Left lobe of liver (tissue), 2 donors: ENCODE measurements around the gene PEX26. TPM values are rescaled to one million over a fixed set of nuclear protein-coding genes. Genes with fewer than 3 reads are reported as not detected.
"Not testable (repeated sequence)": the region's sequence is repeated elsewhere in the genome, so short reads cannot be mapped to it uniquely, and the experiment has no call there.

ENCODE experiments used
- ATAC-seq: fragments of 200-7000 bp; cut with Tn5 transposase; one replicate; pipeline ENCODE4 v1.9.1; 2020; ENCODE audit warnings: mild to moderate bottlenecking, moderate library complexity
- DNase-seq: peaks from one replicate; pipeline ENCODE4 v3.0.0-alpha.2; 2020; ENCODE audit warnings: low spot score
- total RNA-seq: library from RNA; stranded (reverse); gene quantifications from one replicate; pipeline ENCODE4 v1.2.1, GENCODE V29; 2021
- donor health status: DM: no; HTN: no; CAD: no; lungs with moderate emphysema.
- donor health status: DM: no; HTN: yes; CAD: no.

PEX26 gene
- total RNA-seq, 1 donor from 2014 or later, result 26.2 TPM

DNA sequence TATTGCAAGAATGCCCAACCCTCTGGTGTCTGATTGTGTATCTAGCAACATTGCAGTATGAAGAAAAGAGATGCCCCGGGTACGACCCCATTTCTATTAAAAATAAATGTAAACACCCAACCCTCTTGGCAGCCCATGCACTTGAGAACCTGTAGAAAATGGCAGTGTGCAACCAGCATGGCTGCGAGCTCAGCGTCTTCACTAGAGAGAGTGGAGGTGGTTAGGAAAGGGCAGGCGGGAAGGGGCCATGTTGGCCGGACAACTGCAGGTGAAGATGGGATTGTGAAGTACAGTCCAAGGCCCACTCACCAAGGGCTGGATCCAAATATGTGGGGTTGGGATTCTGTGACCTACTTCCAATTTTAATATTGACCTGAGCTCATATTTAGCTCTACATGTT, 15.9 kb downstream of the PEX26 start:
- ATAC-seq, result no peak
- no peak for DNase-seq

DNA sequence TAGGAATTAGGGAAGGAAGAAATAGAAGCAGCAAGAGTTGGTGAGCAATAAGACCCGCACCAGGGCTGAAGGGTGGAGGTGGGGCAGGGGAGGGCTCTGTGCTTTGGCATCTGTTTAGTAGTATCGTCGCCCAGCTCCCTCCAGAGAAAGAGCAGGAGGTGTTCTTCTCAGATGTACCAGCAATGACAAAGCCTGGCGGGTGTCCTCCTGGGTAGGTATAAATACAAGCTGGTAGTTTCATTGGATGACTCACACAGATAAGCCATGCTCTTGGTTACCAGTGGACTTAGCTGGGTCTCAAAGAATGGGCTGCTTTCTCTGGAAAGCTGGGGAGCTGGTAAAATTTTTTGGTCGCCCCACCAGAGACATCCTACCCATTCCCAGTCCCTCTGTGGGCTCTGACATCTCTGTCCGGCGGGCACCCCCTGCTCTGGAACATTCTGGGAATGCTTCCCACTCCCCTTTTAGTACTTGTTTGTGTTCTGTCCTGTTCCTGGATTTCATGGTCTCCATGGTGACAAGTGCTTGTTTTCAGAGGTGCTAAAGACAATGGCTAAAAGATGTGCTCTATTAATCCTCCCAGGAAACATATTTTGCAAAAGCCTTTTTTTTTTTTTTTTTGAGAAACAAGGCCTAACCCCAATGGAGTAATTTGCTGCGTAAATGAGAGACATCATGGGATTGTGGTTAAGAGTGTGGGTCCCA, 17.5 kb downstream of the PEX26 start:
- DNase-seq, result no peak
- ATAC-seq, result no peak

DNA sequence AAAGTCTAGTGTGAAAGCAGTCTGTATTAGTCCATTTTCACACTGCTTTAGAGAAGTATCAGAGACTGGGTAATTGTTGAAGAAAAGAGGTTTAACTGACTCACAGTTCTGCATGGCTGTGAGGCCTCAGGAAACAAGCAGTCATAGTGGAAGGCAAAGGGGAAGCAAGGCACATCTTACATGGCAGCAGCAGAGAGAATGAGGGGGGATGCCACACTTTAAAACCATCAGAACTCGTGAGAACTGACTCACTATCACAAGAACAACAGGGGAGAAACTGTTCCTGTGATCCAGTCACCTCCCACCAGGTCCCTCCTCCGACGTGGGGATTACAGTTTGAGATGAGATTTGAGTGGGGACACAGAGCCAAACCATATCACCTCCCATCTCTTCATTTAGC, 19.0 kb downstream of the PEX26 start:
- no peak for DNase-seq

DNA sequence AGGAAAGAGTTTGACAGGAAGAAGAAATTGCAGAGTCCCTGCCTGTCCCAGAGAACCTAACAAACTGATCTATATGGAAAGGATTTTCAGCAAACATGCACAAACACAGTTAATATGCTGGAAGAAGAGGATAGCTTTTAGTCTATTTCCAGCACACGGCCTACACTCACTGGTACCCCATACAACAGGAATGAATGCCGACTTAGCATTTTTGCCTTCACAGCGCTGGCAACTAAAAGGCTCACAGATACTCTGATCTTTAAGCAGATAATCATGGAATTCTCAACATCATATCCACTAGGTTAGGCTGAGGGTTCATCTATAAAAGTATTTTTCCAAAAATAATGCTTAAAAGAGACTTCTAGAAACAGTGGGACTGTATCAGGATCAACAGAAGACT, 23.0 kb downstream of the PEX26 start:
- DNase-seq, result no peak
- no peak for ATAC-seq

More for the DNA sequence above, 19.0 kb downstream of the PEX26 start:
- no peak for ATAC-seq

DNA sequence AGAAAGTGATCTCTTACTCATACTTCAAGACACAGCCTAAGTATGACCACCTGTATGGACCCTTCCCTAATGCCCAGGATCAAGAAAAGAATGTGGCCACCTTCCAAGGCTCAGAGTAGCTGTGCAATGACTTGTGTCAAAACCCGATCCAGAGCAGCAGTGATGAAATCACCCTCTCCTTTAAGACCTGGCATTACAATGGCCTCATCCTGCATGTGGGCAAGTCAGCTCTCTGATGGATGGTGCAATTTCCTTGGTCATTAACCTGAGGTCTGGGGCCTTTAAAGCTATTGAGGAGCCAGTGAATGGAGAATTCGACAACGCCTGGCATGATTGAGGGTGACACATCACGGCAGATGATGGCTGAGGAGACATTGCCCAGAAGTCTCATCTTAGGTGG, 23.7 kb downstream of the PEX26 start:
- ATAC-seq, result no peak
- no peak for DNase-seq

DNA sequence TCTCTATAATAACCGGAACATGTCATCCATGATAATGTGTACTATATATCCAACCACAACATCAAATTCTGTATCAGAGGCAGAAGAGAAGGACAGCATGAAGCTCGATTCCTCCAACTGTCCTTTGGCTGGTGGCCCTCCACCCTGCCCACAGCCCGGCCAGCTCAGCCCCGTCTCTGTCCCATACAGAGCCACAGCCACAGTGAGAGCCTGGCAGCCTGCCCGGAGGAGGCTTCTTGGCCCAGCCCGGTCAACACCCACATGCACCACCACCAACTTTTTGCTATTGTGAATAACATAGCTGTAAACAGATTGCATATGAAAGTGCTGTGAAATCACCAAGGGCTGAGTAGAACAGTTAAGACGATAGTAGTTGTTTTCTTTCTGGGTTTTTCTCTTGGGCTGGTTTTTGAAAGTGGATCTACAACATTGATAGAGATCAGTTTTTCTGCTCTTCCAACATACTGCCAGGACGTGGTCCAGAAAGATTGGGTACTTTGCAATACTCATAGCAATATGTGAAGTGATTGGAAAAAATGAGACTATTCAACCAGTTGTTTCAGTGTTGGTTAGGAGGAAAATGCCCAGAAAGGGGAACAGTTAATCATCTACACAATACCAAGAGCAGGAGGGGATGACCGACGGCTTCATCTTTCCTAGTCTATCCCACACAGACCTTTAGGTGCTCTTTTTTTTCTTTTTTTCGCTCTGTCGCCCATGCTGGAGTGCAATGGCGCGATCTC, 25.9 kb downstream of the PEX26 start:
- DNase-seq, result no peak
- ATAC-seq, result peak; percentile 24

DNA sequence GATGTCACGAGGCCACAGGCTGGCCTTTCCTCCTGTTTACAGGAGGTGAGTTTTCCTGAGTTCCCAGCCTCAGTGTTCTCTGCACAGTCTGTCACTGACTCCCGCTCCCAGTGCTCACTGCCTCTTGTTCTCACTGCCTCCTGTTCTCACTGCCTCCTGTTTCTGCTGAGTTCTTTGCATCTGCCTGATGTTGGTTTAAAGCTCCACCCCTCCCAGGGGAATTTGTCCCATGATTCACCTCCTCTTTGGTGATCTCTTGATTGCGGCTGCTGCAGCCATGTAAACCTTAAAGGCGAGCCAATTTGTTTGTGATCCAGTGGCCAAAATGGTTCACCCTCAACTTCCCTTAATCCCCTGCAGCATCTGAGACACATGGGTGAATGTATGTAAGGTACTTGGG, 26.8 kb downstream of the PEX26 start:
- ATAC-seq (no peak), DNase-seq (no peak)

DNA sequence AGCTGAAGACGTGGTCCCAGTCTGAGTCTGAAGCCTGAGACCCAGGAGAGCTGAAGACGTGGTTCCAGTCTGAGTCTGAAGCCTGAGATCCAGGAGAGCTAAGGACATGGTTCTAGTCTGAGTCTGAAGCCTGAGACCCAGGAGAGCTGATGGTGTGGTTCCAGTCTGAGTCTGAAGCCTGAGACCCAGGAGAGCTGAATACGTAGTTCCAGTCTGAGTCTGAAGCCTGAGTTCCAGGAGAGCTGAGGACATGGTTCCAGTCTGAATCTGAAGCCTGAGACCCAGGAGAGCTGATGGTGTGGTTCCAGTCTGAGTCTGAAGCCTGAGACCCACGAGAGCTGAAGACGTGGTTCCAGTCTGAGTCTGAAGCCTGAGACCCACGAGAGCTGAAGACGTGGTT, 28.2 kb downstream of the PEX26 start:
- DNase-seq, ATAC-seq: not testable (repeated sequence)

DNA sequence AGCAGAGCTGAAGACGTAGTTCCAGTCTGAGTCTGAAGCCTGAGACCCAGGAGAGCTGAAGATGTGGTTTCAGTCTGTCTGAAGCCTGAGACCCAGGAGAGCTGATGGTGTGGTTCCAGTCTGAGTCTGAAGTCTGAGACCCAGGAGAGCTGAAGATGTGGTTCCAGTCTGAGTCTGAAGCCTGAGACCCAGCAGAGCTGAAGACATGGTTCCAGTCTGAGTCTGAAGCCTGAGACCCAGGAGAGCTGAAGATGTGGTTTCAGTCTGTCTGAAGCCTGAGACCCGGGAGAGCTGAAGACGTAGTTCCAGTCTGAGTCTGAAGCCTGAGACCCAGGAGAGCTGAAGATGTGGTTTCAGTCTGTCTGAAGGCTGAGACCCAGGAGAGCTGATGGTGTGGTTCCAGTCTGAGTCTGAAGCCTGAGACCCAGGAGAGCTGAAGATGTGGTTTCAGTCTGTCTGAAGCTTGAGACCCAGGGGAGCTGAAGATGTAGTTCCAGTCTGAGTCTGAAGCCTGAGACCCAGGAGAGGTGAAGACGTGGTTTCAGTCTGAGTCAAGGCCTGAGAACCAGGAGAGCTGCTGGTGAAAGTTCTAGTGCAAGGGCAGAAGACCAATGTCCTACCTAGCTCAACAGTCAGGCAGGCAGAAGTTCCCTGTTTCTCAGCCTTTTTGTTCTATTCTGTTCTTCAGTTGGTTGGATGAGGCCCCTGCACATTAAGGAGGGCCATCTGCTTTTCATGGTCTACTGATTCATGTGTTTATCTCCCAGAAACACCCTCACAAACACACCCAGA, 29.0 kb downstream of the PEX26 start:
- ATAC-seq, DNase-seq: not testable (repeated sequence)

DNA sequence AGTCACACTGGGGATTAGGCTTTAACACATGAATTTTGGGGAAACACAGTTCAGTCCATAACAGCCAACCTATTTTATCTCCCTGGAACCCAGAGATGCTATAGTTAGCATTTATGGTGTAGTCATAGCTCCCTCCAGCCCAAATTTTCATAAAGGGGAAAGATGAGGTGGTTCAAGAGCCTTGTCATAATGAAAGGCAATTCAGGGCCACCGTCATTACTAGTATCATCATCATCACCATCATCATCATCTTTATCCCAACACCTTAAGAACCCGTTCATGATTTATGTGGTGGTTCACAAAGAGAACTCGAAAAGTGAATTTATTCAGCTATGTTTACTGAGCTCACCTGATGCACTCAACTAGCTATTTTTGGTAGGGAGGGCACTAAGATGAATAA, 30.4 kb downstream of the PEX26 start:
- ATAC-seq, result no peak
- DNase-seq, result no peak

DNA sequence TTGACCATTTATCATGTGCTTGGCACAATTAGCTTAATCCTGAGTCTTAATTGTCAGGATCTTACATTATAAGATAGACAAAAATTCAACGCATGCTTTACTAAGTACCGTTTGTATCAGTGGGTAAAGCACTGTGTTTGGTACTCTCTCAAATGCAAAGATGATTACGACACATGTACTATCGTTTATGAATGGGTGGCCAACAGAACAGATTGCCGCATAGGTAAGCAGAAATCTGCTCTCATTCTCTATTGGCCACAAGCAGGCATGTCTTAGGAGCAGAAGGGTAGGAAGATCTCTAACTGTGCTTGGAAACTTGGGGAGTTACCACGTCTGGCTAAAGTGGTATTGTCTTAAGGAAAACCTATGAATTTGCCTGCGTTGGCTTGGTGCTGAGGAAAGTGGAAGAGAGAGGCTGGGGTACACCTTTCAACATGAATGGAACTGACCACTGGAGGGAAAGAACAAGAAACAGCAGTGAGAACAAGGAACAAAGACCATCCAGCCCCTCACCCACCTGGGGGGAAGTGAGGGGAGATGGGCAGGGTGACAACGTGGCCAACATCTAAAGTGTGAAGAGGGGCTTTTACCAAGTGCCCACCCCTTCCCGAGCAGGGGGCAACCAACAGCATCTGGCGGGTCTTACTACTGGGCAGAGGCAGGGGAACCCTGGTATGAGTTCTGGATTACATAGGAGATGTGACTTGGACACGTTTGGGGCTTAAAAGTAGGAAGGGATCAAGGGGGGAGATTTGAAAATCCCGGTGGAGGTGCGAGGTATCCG, 31.8 kb downstream of the PEX26 start:
- ATAC-seq, result no peak

DNA sequence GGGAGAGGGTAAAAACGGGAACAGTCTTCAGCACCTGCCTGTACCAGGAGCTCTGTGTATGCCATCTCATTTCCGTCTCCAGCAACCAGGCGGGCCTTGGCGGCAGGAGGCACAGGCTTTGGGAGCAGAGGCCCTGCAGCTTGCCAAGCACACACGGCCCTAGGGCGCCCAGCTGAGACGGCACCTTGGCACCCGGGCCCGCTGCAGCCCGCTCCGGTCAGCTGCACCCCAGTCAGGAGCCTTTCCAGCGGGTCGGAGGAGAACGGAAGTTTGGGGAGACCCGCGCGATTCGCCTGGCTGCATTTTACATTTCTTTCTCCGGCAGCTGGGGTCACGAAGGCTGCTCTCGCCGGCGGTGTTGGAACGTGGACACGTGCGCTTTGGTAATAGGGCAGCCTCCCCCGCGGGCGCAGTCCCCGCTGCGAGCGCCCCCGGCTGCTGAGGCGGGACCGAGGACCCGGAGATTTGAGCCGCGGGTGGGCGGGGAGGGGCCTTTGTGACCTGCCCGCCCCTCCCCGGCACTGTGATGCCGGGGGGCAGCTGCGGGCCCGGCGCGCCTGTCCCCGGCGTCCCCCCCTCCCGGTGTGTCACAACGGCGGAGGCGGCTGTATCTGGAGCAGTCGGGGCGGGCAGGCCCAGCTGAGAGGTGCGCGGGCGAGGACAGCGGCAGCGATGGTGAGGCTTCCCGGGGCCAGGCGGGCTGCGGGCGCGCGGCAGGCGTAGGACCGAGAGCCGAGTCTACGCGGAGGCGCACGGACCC, 32.6 kb downstream of the PEX26 start, which contains the start of gene TUBA8:
TUBA8 (plus strand) TSS at position 616 of the 760 bp plus-strand sequence; CDS start at position 673, 57 bp downstream.
- ATAC-seq, result peak; percentile 89

More for the DNA sequence above, 31.8 kb downstream of the PEX26 start:
- no peak for DNase-seq

DNA sequence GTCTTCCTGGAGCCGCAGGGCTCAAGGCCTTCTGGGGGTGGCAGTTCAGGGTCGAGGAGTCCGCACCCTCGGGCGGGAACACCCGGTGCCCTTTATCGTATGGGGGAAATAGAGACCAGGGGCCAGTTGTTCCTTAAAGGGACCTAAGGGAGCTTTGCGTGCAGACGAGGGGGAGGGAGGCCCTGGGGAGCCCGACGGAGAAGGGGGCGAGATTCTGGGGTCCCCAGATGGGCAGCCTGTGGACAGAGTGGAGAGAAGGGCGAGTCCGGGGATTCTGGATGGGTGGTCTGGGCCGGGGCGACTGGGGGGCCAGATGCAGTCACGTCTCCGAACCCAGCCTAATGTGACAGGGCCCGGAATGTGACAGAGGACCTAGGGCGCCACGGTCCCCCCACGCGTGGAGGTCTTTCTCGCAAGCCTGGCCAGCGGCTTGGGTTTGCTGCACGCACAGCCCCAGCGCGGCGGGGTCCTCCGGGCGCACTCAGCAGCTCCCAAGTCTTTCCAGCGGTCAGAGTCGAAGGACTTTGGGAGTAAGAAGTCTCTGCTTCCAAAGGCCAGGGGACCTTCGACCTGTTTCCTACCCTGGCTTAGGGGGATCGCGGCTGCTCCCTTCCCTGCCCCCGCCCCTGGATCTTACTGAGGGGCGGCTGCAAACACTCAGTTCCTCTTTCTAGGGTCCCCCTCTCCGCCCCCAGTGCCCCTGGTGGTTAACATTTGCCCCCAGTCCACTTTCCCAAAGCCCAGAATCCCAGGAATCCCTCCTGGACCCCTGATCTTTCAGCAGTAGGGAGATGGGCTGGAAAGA, 33.4 kb downstream of the PEX26 start:
- DNase-seq (no peak), ATAC-seq (no peak)

More for the DNA sequence above, 32.6 kb downstream of the PEX26 start, which contains the start of gene TUBA8:
- peak; percentile 65 for DNase-seq

DNA sequence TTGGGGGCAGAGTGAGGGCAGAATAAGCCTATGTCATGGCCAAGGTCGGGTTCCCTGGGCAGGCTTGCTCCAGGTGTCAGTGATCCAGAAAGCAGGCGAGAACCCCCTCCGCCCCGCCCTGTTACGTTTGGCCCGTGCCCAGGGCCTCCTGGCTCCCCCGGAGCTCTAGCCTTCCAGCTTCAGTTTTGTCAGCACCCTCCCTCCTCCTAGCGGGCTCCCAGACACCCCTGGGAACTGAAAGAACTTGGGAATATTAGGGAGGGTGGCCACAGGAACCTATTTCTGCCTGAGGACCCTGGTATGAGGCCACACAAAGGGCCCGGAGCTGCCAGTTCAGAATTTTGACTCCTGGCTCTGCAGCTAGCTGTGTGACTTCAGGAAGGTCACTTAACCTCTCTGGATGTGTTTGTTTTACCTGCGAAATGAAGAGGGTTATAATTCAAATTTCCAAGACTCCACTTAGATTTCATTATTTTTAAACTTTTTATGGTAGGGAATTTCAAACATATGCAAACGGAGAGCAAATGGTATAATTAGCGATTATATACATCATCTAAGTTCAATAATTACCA, 34.1 kb downstream of the PEX26 start:
- ATAC-seq, result no peak
- DNase-seq, result no peak

DNA sequence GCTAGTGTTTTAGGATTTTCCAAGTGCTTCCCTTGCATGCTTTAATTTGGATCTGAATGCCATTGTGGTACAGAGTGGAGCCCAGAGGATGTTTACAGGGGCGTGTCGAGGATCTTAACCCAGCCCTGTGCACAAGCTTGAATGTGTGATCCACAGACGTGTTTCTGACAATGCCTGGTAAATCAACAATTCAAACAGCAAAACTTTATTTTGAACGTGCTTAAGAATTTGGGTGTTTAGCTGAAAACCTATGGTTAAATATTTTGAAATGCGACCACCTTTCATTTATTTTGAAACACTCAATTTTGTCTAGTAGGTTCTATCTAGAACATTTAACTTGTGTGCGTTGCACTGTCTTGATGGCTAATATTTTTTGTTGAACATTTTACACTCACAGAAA, 34.6 kb downstream of the PEX26 start:
- ATAC-seq, result no peak
- DNase-seq, result no peak

DNA sequence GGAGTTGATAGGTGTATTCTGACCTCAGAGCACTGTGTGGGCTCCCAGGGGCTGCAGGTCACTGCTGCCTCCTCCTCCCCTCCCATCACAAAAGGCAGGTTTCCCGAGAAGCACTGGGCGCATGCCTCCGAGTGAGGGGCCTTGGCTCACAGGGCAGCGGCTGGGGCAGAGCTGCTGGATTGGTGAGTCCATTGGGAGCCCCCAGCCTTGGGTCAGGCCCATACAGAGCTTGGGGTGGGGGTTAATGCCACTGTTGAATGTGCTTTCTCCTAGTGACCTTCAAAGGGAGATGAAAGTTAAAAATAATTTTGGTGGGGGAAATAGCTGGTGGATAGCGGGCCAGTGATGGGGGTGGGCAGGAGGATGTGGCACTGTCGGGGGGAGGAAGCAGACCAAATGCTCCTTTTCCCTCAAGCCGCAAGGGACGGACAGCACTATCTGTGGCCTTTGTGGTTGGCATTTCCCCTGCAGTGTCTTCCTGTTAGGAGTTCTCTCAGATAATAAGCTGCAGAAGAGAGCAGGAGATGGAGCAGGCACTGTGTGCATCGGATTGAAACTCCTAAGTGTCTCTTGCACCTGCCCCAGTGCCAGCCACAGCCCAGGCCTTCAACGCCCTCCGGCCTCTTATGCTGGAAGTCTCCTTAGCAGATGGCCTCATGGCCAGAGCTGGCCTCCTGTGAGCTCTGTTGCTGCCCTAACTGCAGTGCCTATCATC, 36.0 kb downstream of the PEX26 start:
- DNase-seq (no peak), ATAC-seq (no peak)

DNA sequence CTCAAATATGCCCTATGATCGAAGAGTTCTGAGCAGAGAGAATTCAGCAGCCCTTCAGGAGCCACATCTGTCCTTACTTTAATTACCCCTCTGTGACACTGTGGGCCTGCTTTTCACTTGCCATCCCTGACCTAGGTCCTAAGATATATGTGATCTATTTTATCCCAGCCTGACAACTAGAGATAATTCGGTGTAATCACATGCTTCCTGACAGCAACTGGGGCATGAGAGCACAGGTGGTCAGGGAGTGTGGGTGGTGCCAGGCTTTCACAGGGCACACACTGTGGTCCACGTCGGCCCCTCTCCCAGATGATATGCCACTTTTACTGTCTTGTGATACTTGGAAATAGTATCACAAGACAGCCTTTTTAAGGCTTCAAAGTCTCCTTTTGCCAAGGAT, 36.7 kb downstream of the PEX26 start:
- DNase-seq, result no peak
- no peak for ATAC-seq
